ENCODE measurements around the gene NYAP1. TPM values are rescaled to one million over a fixed set of nuclear protein-coding genes. Genes with fewer than 3 reads are reported as not detected.

Gene NYAP1
- total RNA-seq, 1 donor from 2014 or later, result 2.5 TPM

- Histone ChIP-seq H3K79me2 (ENCODE audit: insufficient read depth, low read length) (no peaks in the 10 kb centered on the region), H2AFZ (ENCODE audit: low read depth, low read length) (no peak overlapping the region), H4K20me1 (ENCODE audit: insufficient read depth, low read length) (peaks cover 32% of the 10 kb centered on the region), H3K9ac (ENCODE audit: low read length) (no peak overlapping the region), H3K4me2 (ENCODE audit: low read length) (no peak overlapping the region), H3K27me3 (ENCODE audit: insufficient read depth, low read length) (no peaks in the 10 kb centered on the region), H3K36me3 (ENCODE audit: insufficient read depth, low read length) (no peaks in the 10 kb centered on the region), H3K27ac (ENCODE audit: low read depth, low read length) (no peak overlapping the region), H3K4me1 (ENCODE audit: insufficient read depth, low read length) (peaks cover 18% of the 10 kb centered on the region), H3K4me3 (ENCODE audit: insufficient read depth, low read depth, low read length) (no peak overlapping the region), H3K9me3 (ENCODE audit: insufficient read depth, low read depth, low read length) (no peaks in the 10 kb centered on the region)
- TF ChIP-seq EZH2 (IDR thresholded peaks at IDR 0.05; ENCODE audit: insufficient read depth, low read length) (no peak), CTCF (IDR thresholded peaks at IDR 0.05; ENCODE audit: insufficient read depth, low read depth, low read length) (no peak)
- no peak overlapping the region for H3K27ac Mint-ChIP-seq (ENCODE audit: unreplicated experiment)
- peaks cover 8% of the 10 kb centered on the region for H3K36me3 Mint-ChIP-seq (ENCODE audit: low read depth, unreplicated experiment)
- no peak overlapping the region for H3K4me3 Mint-ChIP-seq (ENCODE audit: unreplicated experiment)
- H3K9me3 Mint-ChIP-seq (ENCODE audit: unreplicated experiment), result no peaks in the 10 kb centered on the region
- peaks cover 2% of the 10 kb centered on the region for H3K4me1 Mint-ChIP-seq (ENCODE audit: low read depth, unreplicated experiment)
- no peaks in the 10 kb centered on the region for H3K27me3 Mint-ChIP-seq (ENCODE audit: low read depth, unreplicated experiment)
- DNase-seq (ENCODE audit: low read depth) (no peak), FAIRE-seq (no peak)
Observed at GRCh38 chr7:100467638-100468373, 15.9 kb upstream of the NYAP1 start.

GRCh38 chr7:100469227-100470044, 14.3 kb upstream of the NYAP1 start:
- H3K27ac Mint-ChIP-seq (ENCODE audit: unreplicated experiment), result no peak overlapping the region
- H3K4me1 Mint-ChIP-seq (ENCODE audit: low read depth, unreplicated experiment), result peaks cover 2% of the 10 kb centered on the region
- no peak for FAIRE-seq

More at GRCh38 chr7:100469227-100470044, 14.3 kb upstream of the NYAP1 start:
- no peak overlapping the region for H2AFZ ChIP-seq (ENCODE audit: low read depth, low read length)
- H3K27me3 Mint-ChIP-seq (ENCODE audit: low read depth, unreplicated experiment), result no peaks in the 10 kb centered on the region
- H3K27me3 ChIP-seq (ENCODE audit: insufficient read depth, low read length), result no peaks in the 10 kb centered on the region
- H3K79me2 ChIP-seq (ENCODE audit: insufficient read depth, low read length), result no peaks in the 10 kb centered on the region
- no peak overlapping the region for H3K4me2 ChIP-seq (ENCODE audit: low read length)
- H3K36me3 Mint-ChIP-seq (ENCODE audit: low read depth, unreplicated experiment), result peaks cover 7% of the 10 kb centered on the region
- H3K9ac ChIP-seq (ENCODE audit: low read length), result no peak overlapping the region
- peaks cover 44% of the 10 kb centered on the region for H4K20me1 ChIP-seq (ENCODE audit: insufficient read depth, low read length)
- H3K4me1 ChIP-seq (ENCODE audit: insufficient read depth, low read length), result peaks cover 7% of the 10 kb centered on the region
- DNase-seq (ENCODE audit: low read depth), result no peak
- H3K9me3 ChIP-seq (ENCODE audit: insufficient read depth, low read depth, low read length), result no peaks in the 10 kb centered on the region
- peak; percentile 85 for TF ChIP-seq CTCF (IDR thresholded peaks at IDR 0.05; ENCODE audit: insufficient read depth, low read depth, low read length)
- TF ChIP-seq EZH2 (IDR thresholded peaks at IDR 0.05; ENCODE audit: insufficient read depth, low read length), result no peak
- H3K9me3 Mint-ChIP-seq (ENCODE audit: unreplicated experiment), result no peaks in the 10 kb centered on the region
- no peak overlapping the region for H3K4me3 ChIP-seq (ENCODE audit: insufficient read depth, low read depth, low read length)
- H3K36me3 ChIP-seq (ENCODE audit: insufficient read depth, low read length), result no peaks in the 10 kb centered on the region
- no peak overlapping the region for H3K27ac ChIP-seq (ENCODE audit: low read depth, low read length)
- no peak overlapping the region for H3K4me3 Mint-ChIP-seq (ENCODE audit: unreplicated experiment)
